CD4-positive, alpha-beta T cell (primary cell): ENCODE results near the gene NKIRAS2. TPM values are rescaled to one million over a fixed set of nuclear protein-coding genes. Genes with fewer than 3 reads are reported as not detected.

Experiments
- ATAC-seq: fragments of 200-7000 bp; cut with Tn5 transposase; one replicate; pipeline ENCODE4 v1.10.0; 2022; ENCODE audit warnings: mild to moderate bottlenecking; ENCODE audit not compliant: poor library complexity
- CTCF ChIA-PET: fragments of 350-600 bp; sonication (Branson Sonifier 250); formaldehyde crosslinking; loops from one replicate; lab custom pipeline; 2021; ENCODE audit warnings: antibody characterized with exemption, inconsistent platforms; lab: Charles Lee
- POLR2A ChIA-PET: fragments of 350-600 bp; sonication (Branson Sonifier 250); formaldehyde crosslinking; loops from one replicate; lab custom pipeline; 2021; ENCODE audit warnings: antibody characterized with exemption, inconsistent platforms; lab: Charles Lee
- DNase-seq, 14 experiments: peaks; one replicate each; pipeline ENCODE4 v3.0.0-alpha.2; 2013 to 2020; ENCODE audit warnings: mixed read lengths in 2 of 14
- H3K27ac ChIP-seq, 2 donors: one replicate each; pipeline versions ENCODE4 v1.5.1 to v1.7.0; 2013; ENCODE audit warnings: low read length in 2 of 2, low read depth in 1 of 2, mild to moderate bottlenecking in 1 of 2
- H3K27me3 ChIP-seq, 2 experiments: 1 replicate in 1 of 2; 2 replicates in 1 of 2; pipeline versions ENCODE4 v1.6.1 to v1.7.0; 2013; ENCODE audit warnings: low read length in 2 of 2, control low read depth in 1 of 2, mild to moderate bottlenecking in 1 of 2, moderate library complexity in 1 of 2; ENCODE audit not compliant: insufficient read depth in 2 of 2, control insufficient read depth in 1 of 2
- H3K36me3 ChIP-seq: one replicate; pipeline ENCODE4 v1.6.1; 2013; ENCODE audit warnings: low read length, control low read depth; ENCODE audit not compliant: insufficient read depth
- H3K4me1 ChIP-seq: one replicate; pipeline ENCODE4 v1.6.1; 2013; ENCODE audit warnings: low read length, control low read depth; ENCODE audit not compliant: insufficient read depth
- H3K4me3 ChIP-seq: one replicate; pipeline ENCODE4 v1.5.1; 2013; ENCODE audit warnings: mild to moderate bottlenecking, low read length, moderate library complexity
- H3K9me3 ChIP-seq, 2 experiments: 1 replicate in 1 of 2; 2 replicates in 1 of 2; pipeline versions ENCODE4 v1.6.1 to v1.7.0; 2013; ENCODE audit warnings: low read length in 2 of 2, mild to moderate bottlenecking in 2 of 2, control low read depth in 1 of 2, moderate library complexity in 1 of 2; ENCODE audit not compliant: control insufficient read depth in 1 of 2, insufficient read depth in 1 of 2
- H3K27ac Mint-ChIP-seq: one replicate; pipeline ENCODE4 v1.8.0; 2020; ENCODE audit warnings: mixed read lengths
- H3K27me3 Mint-ChIP-seq: one replicate; pipeline ENCODE4 v1.8.0; 2021; ENCODE audit warnings: mixed read lengths
- H3K36me3 Mint-ChIP-seq: one replicate; pipeline ENCODE4 v1.8.0; 2021; ENCODE audit warnings: low read depth, mixed read lengths
- H3K4me1 Mint-ChIP-seq: one replicate; pipeline ENCODE4 v1.8.0; 2021; ENCODE audit warnings: low read depth, mixed read lengths
- H3K4me3 Mint-ChIP-seq: one replicate; pipeline ENCODE4 v1.8.0; 2020; ENCODE audit warnings: mild to moderate bottlenecking, mixed read lengths
- H3K9me3 Mint-ChIP-seq: one replicate; pipeline ENCODE4 v1.8.0; 2020; ENCODE audit warnings: mixed read lengths
- intact Hi-C, 2 experiments: fragments of 100-400 bp; cut with DNase I in 1 of 2; cut with micrococcal nuclease in 1 of 2; formaldehyde crosslinking; loops; one replicate each; pipeline versions ENCODE4 v1.15.1 to v1.9.0; 2023 to 2025; cut with DNase I, micrococcal nuclease
- total RNA-seq, 174 experiments: library from RNA in 2 of 174; stranded (reverse) in 2 of 174; gene quantifications; one replicate each; pipeline ENCODE4 v1.2.3 and lab custom pipeline; 2021 to 2026
- TF ChIP-seq, protein P1 (sequence below): fragments of 200-600 bp; IDR thresholded peaks from one replicate; pipeline ENCODE4 v1.8.0; 2022; ENCODE audit warnings: antibody characterized with exemption, mild to moderate bottlenecking

The NKIRAS2 gene
- total RNA-seq, 2 experiments from 2014 or later, result 12.5 to 12.9 TPM

DNA sequence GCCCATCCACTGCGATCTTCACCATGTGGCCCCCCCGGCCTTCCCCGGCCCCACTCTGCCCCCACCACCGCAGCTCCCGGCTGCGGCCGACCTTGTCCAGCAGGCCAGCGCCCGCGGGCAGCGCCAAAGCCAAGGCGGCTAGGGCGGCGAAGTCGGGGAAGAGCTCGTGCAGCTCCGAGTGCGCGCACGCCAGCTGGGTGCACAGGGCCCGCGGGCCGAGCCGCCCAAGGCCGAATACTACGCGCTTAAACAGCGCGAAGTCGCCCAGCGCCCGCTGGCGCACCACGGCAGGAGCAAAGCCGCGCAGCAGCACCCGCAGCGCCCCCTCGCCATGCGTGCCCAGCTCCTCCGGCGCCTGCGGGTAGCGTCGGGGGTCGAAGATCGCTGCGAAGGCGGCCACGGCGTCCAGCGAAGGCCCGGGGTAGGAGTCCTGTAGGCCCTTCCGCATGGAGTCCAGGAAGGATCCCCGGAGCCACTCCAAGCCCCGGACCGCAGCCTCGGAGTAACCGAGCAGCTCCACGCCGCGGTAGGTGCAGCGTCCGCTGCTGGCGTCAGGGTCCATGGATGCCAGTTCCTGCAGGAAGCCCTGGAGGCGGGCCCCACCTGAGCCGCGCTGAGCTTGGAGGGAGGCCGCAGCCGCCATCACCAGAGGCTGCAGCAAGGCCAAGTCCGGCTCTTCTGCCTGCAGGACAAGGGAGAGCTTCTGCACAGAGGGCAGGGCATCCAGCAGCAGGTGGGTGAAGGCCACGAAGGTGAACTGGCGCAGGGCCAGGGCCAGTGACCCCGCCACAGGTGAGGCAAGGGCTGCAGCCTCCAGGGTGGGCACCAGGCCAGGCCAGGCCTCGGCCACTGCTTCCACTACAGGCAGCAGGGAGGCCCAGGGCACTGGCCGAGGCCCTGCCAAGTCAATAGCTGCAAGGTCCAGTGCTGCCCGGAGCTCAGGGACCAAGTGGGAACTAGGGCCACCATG, 20.2 kb downstream of the NKIRAS2 start:
- ChIA-PET POLR2A (interaction anchor here (0.8 kb wide), 1 partner anchor 22 kb away, joined by 3 read pairs; the partner anchor contains the start of gene DNAJC7), CTCF (no interaction called here)
- intact Hi-C loops, result no loop called here
- H3K9me3 Mint-ChIP-seq, result no peaks in the 10 kb centered on the region
- H3K4me3 ChIP-seq, result no peak overlapping the region
- H3K36me3 Mint-ChIP-seq, result no peaks in the 10 kb centered on the region
- peaks cover 19% of the 10 kb centered on the region for H3K27me3 Mint-ChIP-seq
- no peaks in the 10 kb centered on the region for H3K36me3 ChIP-seq
- H3K27ac Mint-ChIP-seq, result no peak overlapping the region
- ATAC-seq (no peak), DNase-seq (no peak)
- H3K4me1 Mint-ChIP-seq, result no peaks in the 10 kb centered on the region
- TF ChIP-seq, protein P1, sequence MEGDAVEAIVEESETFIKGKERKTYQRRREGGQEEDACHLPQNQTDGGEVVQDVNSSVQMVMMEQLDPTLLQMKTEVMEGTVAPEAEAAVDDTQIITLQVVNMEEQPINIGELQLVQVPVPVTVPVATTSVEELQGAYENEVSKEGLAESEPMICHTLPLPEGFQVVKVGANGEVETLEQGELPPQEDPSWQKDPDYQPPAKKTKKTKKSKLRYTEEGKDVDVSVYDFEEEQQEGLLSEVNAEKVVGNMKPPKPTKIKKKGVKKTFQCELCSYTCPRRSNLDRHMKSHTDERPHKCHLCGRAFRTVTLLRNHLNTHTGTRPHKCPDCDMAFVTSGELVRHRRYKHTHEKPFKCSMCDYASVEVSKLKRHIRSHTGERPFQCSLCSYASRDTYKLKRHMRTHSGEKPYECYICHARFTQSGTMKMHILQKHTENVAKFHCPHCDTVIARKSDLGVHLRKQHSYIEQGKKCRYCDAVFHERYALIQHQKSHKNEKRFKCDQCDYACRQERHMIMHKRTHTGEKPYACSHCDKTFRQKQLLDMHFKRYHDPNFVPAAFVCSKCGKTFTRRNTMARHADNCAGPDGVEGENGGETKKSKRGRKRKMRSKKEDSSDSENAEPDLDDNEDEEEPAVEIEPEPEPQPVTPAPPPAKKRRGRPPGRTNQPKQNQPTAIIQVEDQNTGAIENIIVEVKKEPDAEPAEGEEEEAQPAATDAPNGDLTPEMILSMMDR, result no peak
- peaks cover 2 to 4% of the 10 kb centered on the region in 2 experiments for H3K27me3 ChIP-seq
- no peak overlapping the region for H3K4me3 Mint-ChIP-seq
- H3K9me3 ChIP-seq, result no peaks in the 10 kb centered on the region
- H3K27ac ChIP-seq, result no peak overlapping the region
- H3K4me1 ChIP-seq, result no peaks in the 10 kb centered on the region

DNA sequence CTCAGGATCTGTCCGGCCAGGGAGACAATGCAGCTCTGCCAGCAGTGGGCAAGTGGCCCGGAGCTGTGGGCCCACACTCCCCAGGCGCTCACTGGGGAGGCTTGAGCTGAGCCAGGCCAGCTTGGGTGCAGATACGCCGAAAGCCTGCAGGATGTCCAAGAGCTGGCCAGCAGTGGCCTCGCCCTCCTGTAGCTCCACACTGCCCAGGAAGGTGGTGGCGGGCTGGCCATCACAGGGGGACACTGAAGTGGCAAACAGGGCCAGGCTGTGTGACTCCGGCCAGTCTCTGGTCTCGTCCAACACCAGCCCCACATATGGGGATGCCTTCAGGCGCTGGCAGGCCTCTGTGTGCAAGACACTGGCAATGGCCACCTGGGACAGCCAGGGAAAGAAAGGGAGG, 20.9 kb downstream of the NKIRAS2 start:
- no peaks in the 10 kb centered on the region for H3K9me3 ChIP-seq
- Mint-ChIP-seq H3K4me1 (no peaks in the 10 kb centered on the region), H3K27ac (no peak overlapping the region), H3K27me3 (peaks cover 19% of the 10 kb centered on the region), H3K9me3 (no peaks in the 10 kb centered on the region), H3K4me3 (no peak overlapping the region), H3K36me3 (no peaks in the 10 kb centered on the region)
- TF ChIP-seq, protein P1, result no peak
- CTCF ChIA-PET, result interaction anchor here (0.8 kb wide), 1 partner anchor 10 kb away, joined by 3 read pairs; no protein-coding TSS in a partner anchor
- ATAC-seq, result no peak
- H3K4me3 ChIP-seq, result no peak overlapping the region
- intact Hi-C loops, result no loop called here
- peaks cover 2 to 4% of the 10 kb centered on the region in 2 experiments for H3K27me3 ChIP-seq
- H3K27ac ChIP-seq, result no peak overlapping the region
- DNase-seq, result no peak
- H3K36me3 ChIP-seq, result no peaks in the 10 kb centered on the region
- H3K4me1 ChIP-seq, result no peaks in the 10 kb centered on the region
- POLR2A ChIA-PET, result no interaction called here

DNA sequence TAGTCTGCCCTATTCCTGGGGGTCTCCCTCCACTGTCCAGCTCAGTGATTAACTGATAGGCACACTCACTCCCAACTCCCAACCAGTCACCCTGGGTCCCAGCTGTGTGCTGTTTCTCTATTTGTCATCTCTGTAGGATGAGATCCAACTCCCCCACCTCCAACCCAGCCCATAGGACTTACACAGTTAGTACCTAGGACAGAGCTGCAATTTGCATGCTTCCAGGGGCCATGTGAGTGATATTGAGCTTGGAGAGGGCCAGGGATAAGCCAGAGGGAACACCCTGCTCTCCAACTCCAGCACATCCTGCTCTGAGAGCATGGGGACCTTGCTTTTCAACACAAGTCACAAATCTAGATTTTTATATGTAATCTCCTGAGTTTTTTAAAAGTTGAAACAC, 21.7 kb downstream of the NKIRAS2 start:
- no peaks in the 10 kb centered on the region for H3K9me3 Mint-ChIP-seq
- ChIA-PET POLR2A (no interaction called here), CTCF (interaction anchor here (0.8 kb wide), 1 partner anchor 11 kb away, joined by 3 read pairs; no protein-coding TSS in a partner anchor)
- TF ChIP-seq, protein P1, result no peak
- Histone ChIP-seq H3K9me3 (no peaks in the 10 kb centered on the region), H3K4me3 (no peak overlapping the region), H3K27me3 (peaks cover 2 to 4% of the 10 kb centered on the region in 2 experiments), H3K36me3 (no peaks in the 10 kb centered on the region), H3K4me1 (no peaks in the 10 kb centered on the region), H3K27ac (no peak overlapping the region)
- H3K27me3 Mint-ChIP-seq, result peaks cover 19% of the 10 kb centered on the region
- no peaks in the 10 kb centered on the region for H3K4me1 Mint-ChIP-seq
- H3K4me3 Mint-ChIP-seq, result no peak overlapping the region
- ATAC-seq (no peak), DNase-seq (no peak)
- H3K27ac Mint-ChIP-seq, result no peak overlapping the region
- intact Hi-C loops, result no loop called here
- no peaks in the 10 kb centered on the region for H3K36me3 Mint-ChIP-seq
